GM23338 (cell line): ENCODE data around the gene LUZP2. TPM values are rescaled to one million over a fixed set of nuclear protein-coding genes. Genes with fewer than 3 reads are reported as not detected.

Source experiments
- ATAC-seq: fragments of 200-7000 bp; cut with Tn5 transposase; 3 replicates; pipeline ENCODE4 v1.9.1; 2020
- DNase-seq: peaks from one replicate; pipeline ENCODE4 v3.0.0-alpha.2; 2015; ENCODE audit warnings: low spot score
- H2AFZ ChIP-seq: fragments of 200-600 bp; sonication (generic); 2 replicates; pipeline ENCODE4 v1.8.0; 2016; ENCODE audit warnings: antibody characterized with exemption, mild to moderate bottlenecking, moderate library complexity
- H3F3A ChIP-seq: fragments of 200-600 bp; sonication (generic); replicated peaks from 2 replicates; pipeline ENCODE4 v1.8.0; 2017; ENCODE audit warnings: antibody characterized with exemption, mixed run types, low read depth
- H3K27ac ChIP-seq: fragments of 200-600 bp; sonication (generic); 2 replicates; pipeline ENCODE4 v1.6.1; 2016; ENCODE audit warnings: low read depth
- H3K27me3 ChIP-seq: fragments of 200-600 bp; sonication (generic); 2 replicates; pipeline ENCODE4 v1.8.0; 2016; ENCODE audit warnings: mild to moderate bottlenecking, mixed run types, moderate library complexity; ENCODE audit not compliant: insufficient read depth
- H3K36me3 ChIP-seq: fragments of 200-600 bp; sonication (generic); 2 replicates; pipeline ENCODE4 v1.8.0; 2016; ENCODE audit warnings: mild to moderate bottlenecking; ENCODE audit not compliant: insufficient read depth
- H3K4me1 ChIP-seq: fragments of 200-600 bp; sonication (generic); 2 replicates; pipeline ENCODE4 v1.8.0; 2016; ENCODE audit warnings: mild to moderate bottlenecking, moderate library complexity; ENCODE audit not compliant: insufficient read depth
- H3K4me2 ChIP-seq: fragments of 200-600 bp; sonication (generic); 2 replicates; pipeline ENCODE4 v1.7.1; 2017; ENCODE audit warnings: mixed run types
- H3K4me3 ChIP-seq: fragments of 200-600 bp; sonication (generic); 2 replicates; pipeline ENCODE4 v1.6.1; 2016; ENCODE audit warnings: mixed run types
- H3K79me2 ChIP-seq: fragments of 200-600 bp; sonication (generic); replicated peaks from 2 replicates; pipeline ENCODE4 v1.8.0; 2017; ENCODE audit warnings: mild to moderate bottlenecking; ENCODE audit not compliant: insufficient read depth
- H3K9me2 ChIP-seq: fragments of 200-600 bp; sonication (generic); 2 replicates; pipeline ENCODE4 v1.8.0; 2017; ENCODE audit not compliant: insufficient read depth
- H4K20me1 ChIP-seq: fragments of 200-600 bp; sonication (generic); replicated peaks from 2 replicates; pipeline ENCODE4 v1.8.0; 2017; ENCODE audit warnings: mild to moderate bottlenecking; ENCODE audit not compliant: insufficient read depth
- H3K27ac Mint-ChIP-seq: 2 replicates; pipeline ENCODE4 v1.8.0; 2020; ENCODE audit warnings: inconsistent platforms, mild to moderate bottlenecking, moderate library complexity, mixed read lengths
- H3K27me3 Mint-ChIP-seq: 3 replicates; pipeline ENCODE4 v1.8.0; 2022; ENCODE audit warnings: low read depth, mild to moderate bottlenecking, moderate library complexity, mixed read lengths, inconsistent platforms; ENCODE audit not compliant: insufficient read depth, poor library complexity
- H3K36me3 Mint-ChIP-seq: 3 replicates; pipeline ENCODE4 v1.8.0; 2021; ENCODE audit warnings: low read depth, mild to moderate bottlenecking, inconsistent platforms, moderate library complexity, mixed read lengths
- H3K4me1 Mint-ChIP-seq: 3 replicates; pipeline ENCODE4 v1.8.0; 2020; ENCODE audit warnings: mild to moderate bottlenecking, inconsistent platforms, mixed read lengths
- H3K4me3 Mint-ChIP-seq: 3 replicates; pipeline ENCODE4 v1.8.0; 2021; ENCODE audit warnings: moderate library complexity, mild to moderate bottlenecking, inconsistent platforms, mixed read lengths
- H3K9me3 Mint-ChIP-seq: 3 replicates; pipeline ENCODE4 v1.8.0; 2020; ENCODE audit warnings: moderate library complexity, mild to moderate bottlenecking, inconsistent platforms, mixed read lengths
- CREB1 ChIP-seq: fragments of 250-450 bp; sonication (Bioruptor Pico); IDR thresholded peaks from 2 replicates; pipeline ENCODE4 v1.5.0; 2020; ENCODE audit warnings: low read depth, mild to moderate bottlenecking, moderate library complexity
- ETS1 ChIP-seq: IDR thresholded peaks from 2 replicates; pipeline ENCODE4 v1.6.1; 2016; ENCODE audit warnings: antibody characterized with exemption
- EZH2 ChIP-seq: fragments of 200-600 bp; sonication (generic); IDR thresholded peaks from one replicate; pipeline ENCODE4 v1.8.0; 2017; ENCODE audit warnings: antibody characterized with exemption, mild to moderate bottlenecking, low read depth; ENCODE audit not compliant: unreplicated experiment
- EZH2phosphoT487 ChIP-seq: fragments of 200-600 bp; sonication (generic); IDR thresholded peaks from one replicate; pipeline ENCODE4 v1.8.1; 2018; ENCODE audit warnings: antibody characterized with exemption; ENCODE audit not compliant: unreplicated experiment
- JUNB ChIP-seq: IDR thresholded peaks from one replicate; pipeline ENCODE4 v1.6.1; 2016; ENCODE audit warnings: antibody characterized with exemption; ENCODE audit not compliant: unreplicated experiment
- NANOG ChIP-seq: IDR thresholded peaks from 2 replicates; pipeline ENCODE4 v1.6.1; 2016; ENCODE audit warnings: antibody characterized with exemption, borderline replicate concordance
- STAT1 ChIP-seq: IDR thresholded peaks from one replicate; pipeline ENCODE4 v1.6.1; 2016; ENCODE audit warnings: antibody characterized with exemption; ENCODE audit not compliant: unreplicated experiment
- ZNF114 ChIP-seq: fragments of 250-450 bp; sonication (Bioruptor Pico); IDR thresholded peaks from 2 replicates; pipeline ENCODE4 v1.5.0; 2020; ENCODE audit warnings: mild to moderate bottlenecking, moderate library complexity
- ZNF331 ChIP-seq: fragments of 250-450 bp; sonication (Bioruptor Pico); IDR thresholded peaks from 2 replicates; pipeline ENCODE4 v1.5.0; 2020; ENCODE audit warnings: low read depth, mild to moderate bottlenecking, moderate library complexity
- ZNF462 ChIP-seq: fragments of 250-450 bp; sonication (Bioruptor Pico); IDR thresholded peaks from 2 replicates; pipeline ENCODE4 v1.5.0; 2020; ENCODE audit warnings: mild to moderate bottlenecking, moderate library complexity
- polyA plus RNA-seq: library from polyadenylated mRNA; unstranded; fragments of >200 nt; fragmentation: Nextera tagmentation; extraction: Ambion mirVana; gene quantifications from 2 replicates; pipeline ENCODE4 v1.2.1, GENCODE V29; 2016
- total RNA-seq: library from RNA; depleted of rRNA; stranded (reverse); fragments of >200 nt; shearing (Covaris generic); gene quantifications from 2 replicates; pipeline ENCODE4 v1.2.3, GENCODE V29; 2014
- TF ChIP-seq, protein P1 (sequence below), 2 experiments: fragments of 200-600 bp in 1 of 2; sonication (generic) in 1 of 2; conservative IDR thresholded peaks; 2 replicates each; pipeline versions ENCODE4 v1.5.1 to v1.6.1; 2016 to 2017; ENCODE audit warnings: antibody characterized with exemption in 2 of 2, low read depth in 2 of 2, mild to moderate bottlenecking in 2 of 2, moderate library complexity in 1 of 2

LUZP2 gene
- total and polyA plus RNA-seq, 2 experiments from 2014 or later, result 2.0 to 9.2 TPM

DNA sequence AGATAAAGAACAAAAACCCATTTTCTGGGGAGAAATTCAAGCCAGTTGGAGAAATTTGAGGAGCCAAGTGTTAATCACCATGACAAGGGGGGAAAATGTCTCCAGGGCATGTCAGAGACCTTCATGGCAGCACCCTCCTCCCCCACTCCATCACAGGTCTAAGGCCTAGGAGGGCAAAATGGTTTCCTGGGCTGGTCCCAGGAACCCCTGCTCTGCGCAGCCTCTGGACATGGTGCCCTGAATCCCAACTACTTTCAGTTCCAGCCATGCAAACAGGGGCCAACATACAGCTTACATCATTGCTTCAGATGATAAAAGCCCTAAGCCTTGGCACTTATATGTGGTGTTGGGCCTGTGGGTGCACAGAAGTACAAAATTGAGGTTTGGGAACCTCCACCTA is 167.5 kb downstream of the LUZP2 start:
- H3K27me3 ChIP-seq, result no peaks in the 10 kb centered on the region
- H3K4me1 Mint-ChIP-seq, result peaks cover 12% of the 10 kb centered on the region
- ATAC-seq, result no peak
- no peaks in the 10 kb centered on the region for H3F3A ChIP-seq
- peaks cover 10% of the 10 kb centered on the region; the same call in 1 of the 2 replicates for H3K4me1 ChIP-seq
- H3K27ac ChIP-seq, result no peak overlapping the region
- H3K36me3 Mint-ChIP-seq, result peaks cover 25% of the 10 kb centered on the region
- peaks cover 24% of the 10 kb centered on the region for H3K9me3 Mint-ChIP-seq
- H3K9me2 ChIP-seq, result no peaks in the 10 kb centered on the region
- H4K20me1 ChIP-seq, result no peaks in the 10 kb centered on the region
- H3K27ac Mint-ChIP-seq, result no peak overlapping the region
- no peak for TF ChIP-seq NANOG
- no peak for TF ChIP-seq CREB1 (CRISPR knock-in tag)
- no peak for DNase-seq
- no peaks in the 10 kb centered on the region; the same call in 1 of the 2 replicates for H3K36me3 ChIP-seq
- no peak overlapping the region for H3K4me3 Mint-ChIP-seq
- no peak overlapping the region for H2AFZ ChIP-seq
- H3K27me3 Mint-ChIP-seq, result no peaks in the 10 kb centered on the region
- H3K79me2 ChIP-seq, result no peaks in the 10 kb centered on the region
- H3K4me2 ChIP-seq, result no peak overlapping the region
- H3K4me3 ChIP-seq, result no peak overlapping the region

DNA sequence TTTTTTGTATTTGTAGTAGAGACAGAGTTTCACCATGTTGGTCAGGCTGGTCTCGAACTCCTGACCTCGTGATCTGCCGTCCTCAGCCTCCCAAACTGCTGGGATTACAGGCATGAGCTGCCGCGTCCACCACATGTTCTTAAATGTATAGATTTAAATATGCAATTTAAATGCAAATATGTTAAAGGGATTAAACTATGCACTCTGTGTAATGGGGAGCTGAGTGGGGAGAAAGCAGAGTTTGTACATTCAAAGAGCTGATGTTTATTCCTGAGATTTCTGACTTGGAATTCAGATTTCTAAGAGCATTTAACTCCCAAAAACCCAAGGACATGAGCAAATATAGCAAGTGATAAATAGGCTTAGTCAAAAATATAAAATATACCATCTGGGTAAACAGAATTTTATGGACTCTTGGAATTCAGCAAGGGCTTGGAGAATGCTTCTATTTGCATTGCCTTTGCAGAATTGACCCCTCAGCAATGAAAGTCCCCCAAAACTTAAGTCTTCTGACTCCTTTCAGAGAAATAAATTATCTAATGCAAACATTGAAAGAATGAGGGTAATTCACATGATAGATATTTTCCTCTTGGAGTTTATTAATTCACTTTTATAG is 170.6 kb downstream of the LUZP2 start:
- no peak overlapping the region for H3K4me3 Mint-ChIP-seq
- Histone ChIP-seq H2AFZ (no peak overlapping the region), H3K4me1 (peaks cover 21% of the 10 kb centered on the region; the same call in 1 of the 2 replicates), H4K20me1 (no peaks in the 10 kb centered on the region), H3K27me3 (no peaks in the 10 kb centered on the region), H3K4me2 (no peak overlapping the region), H3K4me3 (no peak overlapping the region), H3K27ac (no peak overlapping the region), H3K79me2 (no peaks in the 10 kb centered on the region), H3F3A (no peaks in the 10 kb centered on the region), H3K9me2 (no peaks in the 10 kb centered on the region), H3K36me3 (no peaks in the 10 kb centered on the region; the same call in 1 of the 2 replicates)
- peaks cover 24% of the 10 kb centered on the region for H3K9me3 Mint-ChIP-seq
- H3K36me3 Mint-ChIP-seq, result peaks cover 25% of the 10 kb centered on the region
- H3K27me3 Mint-ChIP-seq, result no peaks in the 10 kb centered on the region
- H3K27ac Mint-ChIP-seq, result no peak overlapping the region
- DNase-seq (no peak), ATAC-seq (no peak)
- H3K4me1 Mint-ChIP-seq, result peaks cover 20% of the 10 kb centered on the region
- TF ChIP-seq CREB1 (CRISPR knock-in tag), result no peak
- no peak for TF ChIP-seq ZNF114
- no peak for TF ChIP-seq ZNF331 (CRISPR knock-in tag)
- no peak for TF ChIP-seq ZNF462 (CRISPR knock-in tag)
- TF ChIP-seq, protein P1, sequence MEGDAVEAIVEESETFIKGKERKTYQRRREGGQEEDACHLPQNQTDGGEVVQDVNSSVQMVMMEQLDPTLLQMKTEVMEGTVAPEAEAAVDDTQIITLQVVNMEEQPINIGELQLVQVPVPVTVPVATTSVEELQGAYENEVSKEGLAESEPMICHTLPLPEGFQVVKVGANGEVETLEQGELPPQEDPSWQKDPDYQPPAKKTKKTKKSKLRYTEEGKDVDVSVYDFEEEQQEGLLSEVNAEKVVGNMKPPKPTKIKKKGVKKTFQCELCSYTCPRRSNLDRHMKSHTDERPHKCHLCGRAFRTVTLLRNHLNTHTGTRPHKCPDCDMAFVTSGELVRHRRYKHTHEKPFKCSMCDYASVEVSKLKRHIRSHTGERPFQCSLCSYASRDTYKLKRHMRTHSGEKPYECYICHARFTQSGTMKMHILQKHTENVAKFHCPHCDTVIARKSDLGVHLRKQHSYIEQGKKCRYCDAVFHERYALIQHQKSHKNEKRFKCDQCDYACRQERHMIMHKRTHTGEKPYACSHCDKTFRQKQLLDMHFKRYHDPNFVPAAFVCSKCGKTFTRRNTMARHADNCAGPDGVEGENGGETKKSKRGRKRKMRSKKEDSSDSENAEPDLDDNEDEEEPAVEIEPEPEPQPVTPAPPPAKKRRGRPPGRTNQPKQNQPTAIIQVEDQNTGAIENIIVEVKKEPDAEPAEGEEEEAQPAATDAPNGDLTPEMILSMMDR (conservative IDR thresholded peaks at IDR 0.05; ENCODE audit: low read depth in 2 of 2), result no peak
- TF ChIP-seq JUNB, result no peak
- TF ChIP-seq ETS1, result no peak
- TF ChIP-seq EZH2, result no peak
- TF ChIP-seq EZH2phosphoT487, result no peak
- TF ChIP-seq STAT1, result no peak
